A549 (cell line): ENCODE data around the gene C3orf52. TPM values are rescaled to one million over a fixed set of nuclear protein-coding genes. Genes with fewer than 3 reads are reported as not detected.

Source experiments
- ATAC-seq, 2 experiments: fragments of 200-7000 bp in 1 of 2; fragments of >200 bp in 1 of 2; cut with Nextera tagmentation in 1 of 2; cut with Tn5 transposase in 1 of 2; 3 replicates each; pipeline versions ENCODE4 v1.8.0 to v1.9.1; 2018 to 2020; ENCODE audit warnings: mild to moderate bottlenecking in 1 of 2, moderate library complexity in 1 of 2
- CTCF ChIA-PET: fragments of 300-600 bp; sonication (Branson Sonifier 250); formaldehyde crosslinking; extraction: SDS; loops from one replicate; lab custom pipeline; 2021; ENCODE audit warnings: antibody characterized with exemption, inconsistent platforms; lab: Yijun Ruan, JAX
- POLR2A ChIA-PET: fragments of 350-600 bp; formaldehyde crosslinking; extraction: SDS; loops from one replicate; lab custom pipeline; 2021; ENCODE audit warnings: antibody characterized with exemption, inconsistent platforms; lab: Yijun Ruan, JAX
- DNase-seq, 2 experiments: peaks; one replicate each; pipeline versions ENCODE4 v3.0.0 to v3.0.0-alpha.2; 2011 to 2016; ENCODE audit warnings: low read depth in 1 of 2, low spot score in 1 of 2
- FAIRE-seq: peaks from 2 replicates; lab custom pipeline; 2011; peaks lifted over from hg19 to GRCh38; lab: Jason Lieb, UNC
- H3K27ac ChIP-seq, 2 experiments: fragments of >200 bp; sonication (Bioruptor Twin); formaldehyde crosslinking; 3 replicates each; pipeline ENCODE4 v1.5.1; 2016 to 2017
- H3K4me1 ChIP-seq: fragments of >200 bp; sonication (Bioruptor Twin); formaldehyde crosslinking; 3 replicates; pipeline ENCODE4 v1.6.1; 2016
- H3K4me2 ChIP-seq: fragments of >200 bp; sonication (Bioruptor Twin); formaldehyde crosslinking; 3 replicates; pipeline ENCODE4 v1.6.1; 2016
- H3K4me3 ChIP-seq: fragments of >200 bp; sonication (Bioruptor Twin); formaldehyde crosslinking; 3 replicates; pipeline ENCODE4 v1.5.1; 2016
- H3K9me3 ChIP-seq: fragments of >200 bp; sonication (Bioruptor Twin); formaldehyde crosslinking; 3 replicates; pipeline ENCODE4 v1.6.1; 2016
- CBX8 ChIP-seq: fragments of 200-600 bp; sonication (generic); IDR thresholded peaks from 2 replicates; pipeline ENCODE4 v1.6.1; 2016
- CEBPB ChIP-seq, 2 experiments: fragments of >200 bp in 1 of 2; sonication (Bioruptor Twin) in 1 of 2; formaldehyde crosslinking in 1 of 2; IDR thresholded peaks; 2 replicates each; pipeline ENCODE4 v1.6.1; 2012 to 2016
- E2F6 ChIP-seq: IDR thresholded peaks from 2 replicates; pipeline ENCODE4 v1.6.1; 2012; ENCODE audit warnings: low read depth, borderline replicate concordance
- EP300 ChIP-seq, 2 experiments: fragments of >200 bp; sonication (Bioruptor Twin); formaldehyde crosslinking; IDR thresholded peaks; 2 replicates in 1 of 2; 3 replicates in 1 of 2; pipeline ENCODE4 v1.6.1; 2016 to 2017
- FOSL2 ChIP-seq, 2 experiments: fragments of 450-650 bp in 1 of 2; fragments of >200 bp in 1 of 2; sonication (Bioruptor Twin) in 1 of 2; formaldehyde crosslinking; IDR thresholded peaks; 2 replicates each; pipeline versions ENCODE4 v1.5.0 to v1.6.1; 2016 to 2020; ENCODE audit warnings: mild to moderate bottlenecking in 1 of 2, moderate library complexity in 1 of 2
- FOXS1 ChIP-seq: fragments of 250-450 bp; sonication (Bioruptor Pico); IDR thresholded peaks from 2 replicates; pipeline ENCODE4 v1.5.0; 2020; ENCODE audit warnings: mild to moderate bottlenecking, moderate library complexity
- GATA3 ChIP-seq: IDR thresholded peaks from 2 replicates; pipeline ENCODE4 v1.6.1; 2012; ENCODE audit warnings: borderline replicate concordance
- HEYL ChIP-seq: fragments of 250-450 bp; sonication (Bioruptor Pico); IDR thresholded peaks from 2 replicates; pipeline ENCODE4 v1.8.0; 2021; ENCODE audit warnings: mild to moderate bottlenecking, moderate library complexity
- HOXA7 ChIP-seq: fragments of 250-450 bp; sonication (Bioruptor Pico); IDR thresholded peaks from 2 replicates; pipeline ENCODE4 v1.5.0; 2020; ENCODE audit warnings: mild to moderate bottlenecking, moderate library complexity
- JUNB ChIP-seq: fragments of >200 bp; sonication (Bioruptor Twin); formaldehyde crosslinking; IDR thresholded peaks from 2 replicates; pipeline ENCODE4 v1.6.1; 2016
- KDM5A ChIP-seq: fragments of 200-600 bp; sonication (generic); IDR thresholded peaks from 2 replicates; pipeline ENCODE4 v1.6.1; 2016; ENCODE audit warnings: antibody characterized with exemption, mild to moderate bottlenecking
- MAFK ChIP-seq: fragments of 450-650 bp; IDR thresholded peaks from 2 replicates; pipeline ENCODE4 v1.6.1; 2014; ENCODE audit not compliant: partially characterized antibody
- MAX ChIP-seq: IDR thresholded peaks from 2 replicates; pipeline ENCODE4 v1.6.1; 2012
- MYC ChIP-seq: IDR thresholded peaks from 2 replicates; pipeline ENCODE4 v1.6.1; 2012; ENCODE audit warnings: mild to moderate bottlenecking, inconsistent platforms, low read length, improper control_type of control experiment, borderline replicate concordance
- NPAS2 ChIP-seq: fragments of 250-450 bp; sonication (Bioruptor Pico); IDR thresholded peaks from 2 replicates; pipeline ENCODE4 v1.8.0; 2022; ENCODE audit warnings: mild to moderate bottlenecking, moderate library complexity, borderline replicate concordance
- NR3C1 ChIP-seq: fragments of >200 bp; sonication (Bioruptor Twin); formaldehyde crosslinking; IDR thresholded peaks from 3 replicates; pipeline ENCODE4 v1.6.1; 2017
- PBX3 ChIP-seq: IDR thresholded peaks from 2 replicates; pipeline ENCODE4 v1.6.1; 2012
- PHF8 ChIP-seq: fragments of 200-600 bp; sonication (generic); IDR thresholded peaks from 2 replicates; pipeline ENCODE4 v1.6.1; 2016; ENCODE audit warnings: low read depth, mild to moderate bottlenecking, antibody characterized with exemption, moderate library complexity, borderline replicate concordance
- RARB ChIP-seq: fragments of 250-450 bp; sonication (Bioruptor Pico); IDR thresholded peaks from 2 replicates; pipeline ENCODE4 v1.8.0; 2021; ENCODE audit warnings: mild to moderate bottlenecking, moderate library complexity
- SMC3 ChIP-seq: fragments of >200 bp; sonication (Bioruptor Twin); formaldehyde crosslinking; IDR thresholded peaks from 3 replicates; pipeline ENCODE4 v1.6.1; 2018; ENCODE audit warnings: inconsistent platforms
- TP53 ChIP-seq: fragments of 250-450 bp; sonication (Bioruptor Pico); IDR thresholded peaks from 2 replicates; pipeline ENCODE4 v1.5.0; 2021; ENCODE audit warnings: mild to moderate bottlenecking, moderate library complexity
- USF2 ChIP-seq: fragments of 450-650 bp; IDR thresholded peaks from 2 replicates; pipeline ENCODE4 v1.6.1; 2014; ENCODE audit warnings: antibody characterized with exemption
- ZC3H11A ChIP-seq: fragments of 450-650 bp; IDR thresholded peaks from 2 replicates; pipeline ENCODE4 v1.6.1; 2014; ENCODE audit warnings: antibody characterized with exemption, mild to moderate bottlenecking
- WGBS: methylation state at CpG from one replicate; pipeline ENCODE4 v1.1.6; 2017; ENCODE audit errors: missing lambda C conversion rate; 5-methylcytosine and 5-hydroxymethylcytosine counted together
- polyA plus RNA-seq, 4 experiments: library from polyadenylated mRNA; depleted of rRNA in 3 of 4; stranded (reverse); fragments of >200 nt; fragmentation: RNase III in 1 of 4; extraction: RNeasy Plus Mini Kit Qiagen cat#74134 plus additional on column Dnase treatment in 1 of 4; gene quantifications; 2 replicates in 3 of 4; 3 replicates in 1 of 4; pipeline ENCODE4 v1.2.3, GENCODE V29; 2011 to 2017

The C3orf52 gene
- polyA plus RNA-seq, 2 of the 4 experiments (the other 2 are of a cell fraction), result 7.0 to 11.5 TPM

GRCh38 chr3:112097378-112097777, 11.2 kb downstream of the C3orf52 start (continued):
- TF ChIP-seq JUNB (peak; percentile 78), MYC (no peak), KDM5A (no peak), SMC3 (no peak), ZC3H11A (no peak), FOXS1 (no peak), RARB (CRISPR knock-in tag) (no peak), MAFK (peak; percentile 64)
- TF ChIP-seq, all 56 proteins: peak for 5

GRCh38 chr3:112101916-112102315, 15.7 kb downstream of the C3orf52 start:
- Histone ChIP-seq H3K27ac (peak overlapping the region in 1 of 2 experiments; percentile 45; a peak in 4 of 6 replicates), H3K4me3 (no peak overlapping the region), H3K4me1 (peaks cover 30% of the 10 kb centered on the region), H3K9me3 (no peaks in the 10 kb centered on the region), H3K4me2 (peak overlapping the region; percentile 47)
- TF ChIP-seq E2F6 (no peak), TP53 (no peak), JUNB (peak; percentile 54), GATA3 (no peak; the same call in 1 of the 2 replicates), FOSL2 (IDR thresholded peaks at IDR 0.05) (peak; percentile 14; the same call in 1 of the 2 replicates), FOSL2 (CRISPR knock-in tag; IDR thresholded peaks at IDR 0.05) (peak; percentile 66), NPAS2 (CRISPR knock-in tag) (no peak), EP300 (IDR thresholded peaks at IDR 0.05) (peak in 1 of 2 experiments; percentile 14; a peak in 1 of 5 replicates)
- WGBS, result 21% methylated on average over 2 of the region's 2 CpGs
- ChIA-PET CTCF (no interaction called here), POLR2A (no interaction called here)
- FAIRE-seq (no peak), DNase-seq (peak in 1 of 2 experiments; percentile 71), ATAC-seq (peak; percentile 79 to 80)

- H3K4me3 ChIP-seq, result no peak overlapping the region
- no peak overlapping the region for H3K4me2 ChIP-seq
- WGBS, result 86% methylated on average over 2 of the region's 2 CpGs
- H3K27ac ChIP-seq, result no peak overlapping the region
- ATAC-seq (no peak), DNase-seq (no peak), FAIRE-seq (no peak)
- no peak for TF ChIP-seq USF2
- peak; percentile 89 for TF ChIP-seq MAFK
- ChIA-PET CTCF (interaction anchor here (1.6 kb wide), 1 partner anchor 9 kb away, joined by 3 read pairs; no protein-coding TSS in a partner anchor), POLR2A (no interaction called here)
- no peaks in the 10 kb centered on the region for H3K9me3 ChIP-seq
- peaks cover 16% of the 10 kb centered on the region for H3K4me1 ChIP-seq
These were observed 18.6 kb downstream of the C3orf52 start for GRCh38 chr3:112104774-112105173.

GRCh38 chr3:112109322-112109721, 23.1 kb downstream of the C3orf52 start:
- CTCF ChIA-PET, result interaction anchor here (1.4 kb wide), 1 partner anchor 96 kb away, joined by 3 read pairs; no protein-coding TSS in a partner anchor
- Histone ChIP-seq H3K9me3 (no peaks in the 10 kb centered on the region), H3K4me1 (no peaks in the 10 kb centered on the region), H3K4me3 (no peak overlapping the region)
- TF ChIP-seq HOXA7 (no peak), NR3C1 (no peak), TP53 (no peak), CEBPB (IDR thresholded peaks at IDR 0.05) (no peak), JUNB (no peak), MAX (no peak), NPAS2 (CRISPR knock-in tag) (no peak), PHF8 (no peak), HEYL (CRISPR knock-in tag) (no peak), PBX3 (no peak), CBX8 (no peak)
- TF ChIP-seq, all 56 proteins: peak for 0
- H3K4me2 ChIP-seq, result no peak overlapping the region
- H3K27ac ChIP-seq, result no peak overlapping the region
- POLR2A ChIA-PET, result no interaction called here
- no peak for FAIRE-seq
- no peak for ATAC-seq
- 70% methylated on average over 5 of the region's 5 CpGs for WGBS
- DNase-seq, result no peak
